ENCODE measurements around the gene SPNS3. TPM values are rescaled to one million over a fixed set of nuclear protein-coding genes. Genes with fewer than 3 reads are reported as not detected.

Gene SPNS3
- total and polyA plus RNA-seq, 2 of the 8 experiments (the other 6 are each of a cell fraction or from before 2014, with no cell fraction given) = not detected

GRCh38 chr17:4508207-4508606 lies 74.5 kb downstream of the SPNS3 start:
- no peak overlapping the region for H4K8ac ChIP-seq (ENCODE audit: extremely low read depth, insufficient read depth, low read length)
- H2AFZ ChIP-seq (ENCODE audit: low read length) = no peak overlapping the region
- H3K9ac ChIP-seq (replicated peaks in 1 of 4; ENCODE audit: extremely low read depth in 1 of 4, low read depth in 3 of 4, low read length in 3 of 4) = no peak overlapping the region
- H3K9me3 ChIP-seq (ENCODE audit: insufficient read depth in 2 of 2, low read depth in 1 of 2, low read length in 1 of 2) = no peaks in the 10 kb centered on the region
- CTCF ChIA-PET (ENCODE audit: partially characterized antibody) = interaction anchor here (1.2 to 1.7 kb wide), 3 partner anchors 15 to 87 kb away, joined by 3 to 4 read pairs (median 4); partner anchors contain the start of gene GGT6
- no peaks in the 10 kb centered on the region for H4K20me1 ChIP-seq (replicated peaks in 1 of 2; ENCODE audit: control insufficient read depth in 1 of 2, insufficient read depth in 2 of 2, low read length in 2 of 2)
- no peak overlapping the region for H2BK5ac ChIP-seq (ENCODE audit: low read depth, low read length)
- no peak overlapping the region for H4K5ac ChIP-seq (ENCODE audit: insufficient read length, low read depth, low read length)
- no peaks in the 10 kb centered on the region for H3K4me1 ChIP-seq (replicated peaks in 1 of 4; ENCODE audit: control insufficient read depth in 3 of 4, insufficient read depth in 4 of 4, low read length in 3 of 4)
- H3K27ac ChIP-seq (ENCODE audit: low read depth, low read length) = no peak overlapping the region
- POLR2A ChIA-PET (ENCODE audit: partially characterized antibody) = interaction anchor here (0.7 to 1.3 kb wide), 3 partner anchors 10 to 365 kb away, joined by 3 to 4 read pairs (median 3); no protein-coding TSS in a partner anchor
- no peak overlapping the region for H2AK5ac ChIP-seq (ENCODE audit: low read depth, low read length)
- H3K4ac ChIP-seq (replicated peaks; ENCODE audit: insufficient read length, low read depth, low read length) = no peak overlapping the region
- no peak for FAIRE-seq
- H2BK20ac ChIP-seq (ENCODE audit: low read length) = no peak overlapping the region
- H3K27me3 ChIP-seq (replicated peaks in 1 of 4; ENCODE audit: control insufficient read depth in 3 of 4, extremely low read depth in 1 of 4, insufficient read depth in 3 of 4, low read length in 3 of 4) = no peaks in the 10 kb centered on the region; a peak in 2 of 7 replicates
- H3K79me2 ChIP-seq (ENCODE audit: control insufficient read depth in 1 of 2, insufficient read depth in 2 of 2, low read length in 2 of 2) = no peaks in the 10 kb centered on the region
- H3K4me2 ChIP-seq (ENCODE audit: insufficient read depth in 1 of 2, low read depth in 2 of 2, low read length in 2 of 2) = no peak overlapping the region
- H2BK120ac ChIP-seq (replicated peaks; ENCODE audit: low read depth, low read length) = no peak overlapping the region
- no peak for DNase-seq (ENCODE audit: low read depth in 1 of 2, low spot score in 2 of 2)
- H2BK12ac ChIP-seq (ENCODE audit: low read depth, low read length) = no peak overlapping the region
- no peak overlapping the region for H2BK15ac ChIP-seq (ENCODE audit: low read length)
- no peak overlapping the region for H3K4me3 ChIP-seq (ENCODE audit: extremely low read depth in 1 of 4, insufficient read depth in 2 of 4, low read depth in 3 of 4, low read length in 4 of 4)
- H3K56ac ChIP-seq (replicated peaks; ENCODE audit: insufficient read length, low read depth, low read length) = no peak overlapping the region
- H3K14ac ChIP-seq (ENCODE audit: insufficient read length) = no peak overlapping the region
- no peak overlapping the region for H3K23ac ChIP-seq (ENCODE audit: insufficient read length)
- no peak overlapping the region for H3K18ac ChIP-seq (ENCODE audit: extremely low read depth, low read length)
- no peaks in the 10 kb centered on the region for H3K23me2 ChIP-seq (ENCODE audit: low read depth, low read length)
- H3K79me1 ChIP-seq (ENCODE audit: low read depth, low read length) = no peaks in the 10 kb centered on the region; the same call in 1 of the 2 replicates
- WGBS, 2 experiments (ENCODE audit: extremely low coverage in 1 of 2, insufficient coverage in 1 of 2, insufficient read length in 1 of 2, insufficient replicate concordance in 2 of 2, low coverage in 1 of 2, low lambda C conversion rate in 2 of 2, missing lambda C conversion rate in 1 of 2) = 85% methylated on average over 3 of the region's 3 CpGs; no CpG with 5 or more reads in 1 of the 2 experiments
- TF ChIP-seq BACH1 (IDR thresholded peaks at IDR 0.05; ENCODE audit: low read length) = peak; percentile 65
- no peak for TF ChIP-seq BCL11A (IDR thresholded peaks at IDR 0.05; ENCODE audit: low read depth in 2 of 2, low read length in 2 of 2)
- no peak overlapping the region for H4K91ac ChIP-seq (replicated peaks; ENCODE audit: insufficient read length, low read length)
- no peaks in the 10 kb centered on the region for H3K36me3 ChIP-seq (ENCODE audit: control insufficient read depth in 2 of 4, insufficient read depth in 4 of 4, low read length in 3 of 4)
